GM12865 (cell line): ENCODE measurements around the gene GRIN2D.
A peak's percentile ranks its signal among the peaks of the same experiment; 100 is the strongest.

ENCODE experiments used
- DNase-seq: peaks from one replicate; pipeline ENCODE4 v3.0.0; 2010; ENCODE audit warnings: low read depth
- H3K4me3 ChIP-seq: 2 replicates; pipeline ENCODE4 v1.5.1; 2011; ENCODE audit warnings: mild to moderate bottlenecking, low read depth, low read length, control low read depth
- CTCF ChIP-seq: IDR thresholded peaks from 2 replicates; pipeline ENCODE4 v1.5.1; 2011; ENCODE audit warnings: low read length, control low read depth, low read depth, inconsistent platforms; ENCODE audit not compliant: insufficient read depth; ENCODE audit errors: missing control alignments

Gene GRIN2D

GRCh38 chr19:48418317-48419064 lies 25.0 kb downstream of the GRIN2D start:
- peak overlapping the region; percentile 6 for H3K4me3 ChIP-seq

GRCh38 chr19:48419158-48419920 lies 25.9 kb downstream of the GRIN2D start:
- DNase-seq, result peak; percentile 84
- no peak for TF ChIP-seq CTCF
- H3K4me3 ChIP-seq, result peak overlapping the region; percentile 6

More at GRCh38 chr19:48418317-48419064, 25.0 kb downstream of the GRIN2D start:
- TF ChIP-seq CTCF, result peak; percentile 15
- DNase-seq, result peak; percentile 43

GRCh38 chr19:48421548-48421947 lies 28.1 kb downstream of the GRIN2D start:
- H3K4me3 ChIP-seq, result no peak overlapping the region
- no peak for DNase-seq
- TF ChIP-seq CTCF, result no peak

- TF ChIP-seq CTCF, result no peak
- peak overlapping the region; percentile 13; the same call in 1 of the 2 replicates for H3K4me3 ChIP-seq
- peak; percentile 45 for DNase-seq
Observed at GRCh38 chr19:48424694-48425219, 31.3 kb downstream of the GRIN2D start.

- no peak for DNase-seq
- TF ChIP-seq CTCF, result no peak
- H3K4me3 ChIP-seq, result no peak overlapping the region
Observed at GRCh38 chr19:48428670-48429069, 35.2 kb downstream of the GRIN2D start.

GRCh38 chr19:48433337-48433736 lies 39.9 kb downstream of the GRIN2D start:
- H3K4me3 ChIP-seq, result no peak overlapping the region
- no peak for TF ChIP-seq CTCF
- DNase-seq, result no peak

- TF ChIP-seq CTCF, result no peak
- no peak overlapping the region for H3K4me3 ChIP-seq
- no peak for DNase-seq
Observed at GRCh38 chr19:48436586-48436985, 43.1 kb downstream of the GRIN2D start.
